ENCODE data around the gene ZCRB1.

GRCh38 chr12:42288544-42288943 lies 37.4 kb downstream of the ZCRB1 start:
- TF ChIP-seq POLR2AphosphoS5 (IDR thresholded peaks at IDR 0.05) = no peak
- TF ChIP-seq CTCF (IDR thresholded peaks at IDR 0.05) = no peak
- TF ChIP-seq POLR2A (IDR thresholded peaks at IDR 0.05) = no peak
